Cardiac ventricle fibroblast (primary cell): Measurements from ENCODE around the gene FEN1. TPM values are rescaled to one million over a fixed set of nuclear protein-coding genes. Genes with fewer than 3 reads are reported as not detected.

Experiments
- total RNA-seq: library from RNA; depleted of rRNA; stranded (reverse); fragments of >200 nt; gene quantifications from 2 replicates; pipeline ENCODE4 v1.2.3, GENCODE V29; 2015

The FEN1 gene
- total RNA-seq = 10.7 and 12.1 TPM in 2 replicates

GRCh38 chr11:61792310-61793082, at the start of gene FEN1, which contains the start of gene TMEM258:
TSS of gene FEN1 (plus strand) at chr11:61792911. CDS start at chr11:61795362, 2,451 bp downstream.
TSS of gene TMEM258 (minus strand) at chr11:61792599. CDS start at chr11:61792558, 41 bp downstream.

DNA sequence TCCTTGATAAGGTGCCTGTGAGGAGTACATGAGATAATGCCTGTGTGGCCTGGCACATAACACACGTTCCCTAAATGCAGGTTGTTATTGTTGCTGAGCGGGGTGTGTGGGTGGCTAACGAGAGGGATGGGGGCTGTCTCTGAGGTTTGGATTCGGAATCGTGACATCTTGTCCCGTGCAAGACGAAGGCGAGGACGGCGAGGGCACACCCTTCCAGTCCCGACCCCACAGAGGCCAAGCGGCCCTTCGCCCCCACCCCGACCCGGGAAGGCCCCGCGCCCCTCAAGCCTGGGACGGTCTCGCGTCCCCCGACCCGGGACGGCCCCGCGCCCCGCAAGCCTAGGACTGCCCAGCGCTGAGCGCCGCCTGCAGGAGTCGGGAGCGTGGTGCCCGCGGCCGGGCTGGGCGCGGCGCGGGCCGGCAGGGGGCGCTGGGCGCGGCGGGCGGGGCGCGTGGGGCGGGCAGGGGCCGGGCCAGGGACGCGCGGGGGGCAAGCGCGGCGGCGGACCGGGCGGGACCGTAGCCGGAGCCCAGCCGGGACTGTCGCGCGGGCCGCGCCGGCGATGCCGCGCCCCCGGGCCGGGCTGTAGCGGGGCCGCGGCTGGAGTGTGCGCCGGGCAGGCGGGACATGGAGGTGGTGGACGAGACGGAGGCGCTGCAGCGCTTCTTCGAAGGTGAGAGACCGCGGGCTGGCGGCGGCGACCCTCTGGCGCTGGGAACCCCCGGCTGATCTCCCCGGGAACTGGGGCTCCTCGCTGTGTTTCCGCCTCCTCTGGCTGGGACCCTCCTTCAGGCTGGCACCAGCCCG, 40.4 kb upstream of the FEN1 start, which contains the start of gene MYRF:
TSS of gene MYRF (plus strand) at position 520 of the 808 bp plus-strand sequence. CDS start at position 629, 109 bp downstream.

DNA sequence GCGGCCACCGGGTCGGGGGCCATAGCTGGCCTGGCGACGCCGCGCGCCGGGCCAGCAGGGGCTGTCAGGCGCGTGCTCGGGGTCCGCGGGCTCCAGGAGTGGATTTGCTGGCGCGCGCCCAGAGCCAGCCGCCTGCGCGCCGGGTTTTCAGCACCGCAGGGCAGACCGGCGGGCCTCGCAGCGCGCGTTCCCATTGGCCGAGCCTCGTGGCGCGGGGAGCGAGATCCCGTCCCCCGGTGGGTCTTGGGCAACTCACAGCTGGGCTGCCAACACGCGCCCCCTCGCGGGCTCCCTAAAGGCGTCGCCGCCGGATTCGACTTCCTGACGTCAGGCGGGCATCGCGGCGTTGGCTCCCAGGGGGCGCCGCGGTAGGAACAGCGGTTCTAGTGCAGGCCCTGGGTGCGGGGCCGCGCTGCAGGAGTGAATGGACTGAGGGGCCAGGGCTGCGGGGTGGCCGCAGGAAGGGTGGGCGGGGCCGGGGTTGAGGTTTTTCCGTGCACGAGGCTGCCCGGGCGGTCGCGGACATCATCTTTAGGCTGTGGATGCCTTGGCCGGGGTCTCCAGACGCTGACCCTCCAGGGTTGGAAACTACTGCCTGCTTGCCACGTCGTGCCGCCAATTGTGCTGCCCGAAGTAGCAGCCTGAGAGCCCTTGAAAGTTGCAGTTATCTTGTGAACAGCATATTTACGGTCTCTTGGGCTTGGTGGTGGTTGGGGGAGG, 24.2 kb downstream of the FEN1 start, which contains the start of gene FADS1:
TSS of gene FADS1 (minus strand) at position 268 of the 720 bp plus-strand sequence. CDS start at position 194, 74 bp downstream.

GRCh38 chr11:61827571-61828378, 35.1 kb downstream of the FEN1 start, which contains the start of gene FADS2:
TSS of gene FADS2 (plus strand) at chr11:61828300. CDS start at chr11:61828391, 91 bp downstream.

Other genes with a start within 250 kb of the FEN1 start
- 2.2 and 3.8 TPM in 2 replicates for gene SYT7, start 211.8 kb upstream of the FEN1 start, total RNA-seq
- 1.6 TPM in 2 replicates for gene DAGLA, start 112.5 kb upstream of the FEN1 start, total RNA-seq
- 0.31 and 0.44 TPM in 2 replicates for gene MYRF, start 40.3 kb upstream of the FEN1 start, total RNA-seq
- gene TMEM258, start 312 bp upstream of the FEN1 start, total RNA-seq = 66.2 and 71.3 TPM in 2 replicates
- gene FADS1, start 24.1 kb downstream of the FEN1 start, total RNA-seq = 30.2 and 37.8 TPM in 2 replicates
- gene FADS2, start 35.4 kb downstream of the FEN1 start, total RNA-seq = 35.9 and 42.7 TPM in 2 replicates
- gene FADS3, start 98.6 kb downstream of the FEN1 start, total RNA-seq = 66.8 and 89.6 TPM in 2 replicates
- 13.3 and 16.0 TPM in 2 replicates for gene RAB3IL1, start 124.7 kb downstream of the FEN1 start, total RNA-seq
- 1.2 and 2.5 TPM in 2 replicates for gene BEST1, start 157.4 kb downstream of the FEN1 start, total RNA-seq
- 5,288 and 6,400 TPM in 2 replicates for gene FTH1, start 174.7 kb downstream of the FEN1 start, total RNA-seq